Left colon (tissue), 2 donors: ENCODE data around the gene SCNM1. TPM values are rescaled to one million over a fixed set of nuclear protein-coding genes. Genes with fewer than 3 reads are reported as not detected.

ENCODE experiments used
- ATAC-seq: fragments of 200-7000 bp; cut with Tn5 transposase; one replicate; pipeline ENCODE4 v1.9.1; 2020; ENCODE audit warnings: mild to moderate bottlenecking, moderate library complexity
- DNase-seq, 2 donors: peaks; one replicate each; pipeline ENCODE4 v3.0.0-alpha.2; 2020
- intact Hi-C, 2 donors: fragments of 100-400 bp; cut with DNase I in 1 of 2; cut with micrococcal nuclease in 1 of 2; formaldehyde crosslinking; loops; one replicate each; pipeline versions ENCODE4 v1.11.2 to v1.14.0; 2022; cut with DNase I, micrococcal nuclease
- long read RNA-seq: library from polyadenylated mRNA; unstranded; transcript quantifications from one replicate; pipeline ENCODE4 v2.0.0, GENCODE V29; 2021
- total RNA-seq, 2 donors: library from RNA; stranded (reverse); fragmentation: NEBNext Ultra II Directional; extraction: Animal tissue kit (Norgen Biotek cat#: 25700); gene quantifications; one replicate each; pipeline ENCODE4 v1.2.1, GENCODE V29; 2021
- donor health status: DM: no; HTN: no; CAD: no.
- donor health status: DM: yes; HTN: yes; CAD: no.

Gene SCNM1, protein sequence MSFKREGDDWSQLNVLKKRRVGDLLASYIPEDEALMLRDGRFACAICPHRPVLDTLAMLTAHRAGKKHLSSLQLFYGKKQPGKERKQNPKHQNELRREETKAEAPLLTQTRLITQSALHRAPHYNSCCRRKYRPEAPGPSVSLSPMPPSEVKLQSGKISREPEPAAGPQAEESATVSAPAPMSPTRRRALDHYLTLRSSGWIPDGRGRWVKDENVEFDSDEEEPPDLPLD
- 10 to 100 TPM; 22.6 to 26.2 TPM for total RNA-seq
- long read RNA-seq, transcript SCNM1-202 (7 exons, 2,016 nt) = major isoform, 7 of 23 reads
- long read RNA-seq, partial matches to known transcripts = 0 of 23 reads
- long read RNA-seq, other reads (novel, unspliced or antisense) = 10 of 23 reads

DNA sequence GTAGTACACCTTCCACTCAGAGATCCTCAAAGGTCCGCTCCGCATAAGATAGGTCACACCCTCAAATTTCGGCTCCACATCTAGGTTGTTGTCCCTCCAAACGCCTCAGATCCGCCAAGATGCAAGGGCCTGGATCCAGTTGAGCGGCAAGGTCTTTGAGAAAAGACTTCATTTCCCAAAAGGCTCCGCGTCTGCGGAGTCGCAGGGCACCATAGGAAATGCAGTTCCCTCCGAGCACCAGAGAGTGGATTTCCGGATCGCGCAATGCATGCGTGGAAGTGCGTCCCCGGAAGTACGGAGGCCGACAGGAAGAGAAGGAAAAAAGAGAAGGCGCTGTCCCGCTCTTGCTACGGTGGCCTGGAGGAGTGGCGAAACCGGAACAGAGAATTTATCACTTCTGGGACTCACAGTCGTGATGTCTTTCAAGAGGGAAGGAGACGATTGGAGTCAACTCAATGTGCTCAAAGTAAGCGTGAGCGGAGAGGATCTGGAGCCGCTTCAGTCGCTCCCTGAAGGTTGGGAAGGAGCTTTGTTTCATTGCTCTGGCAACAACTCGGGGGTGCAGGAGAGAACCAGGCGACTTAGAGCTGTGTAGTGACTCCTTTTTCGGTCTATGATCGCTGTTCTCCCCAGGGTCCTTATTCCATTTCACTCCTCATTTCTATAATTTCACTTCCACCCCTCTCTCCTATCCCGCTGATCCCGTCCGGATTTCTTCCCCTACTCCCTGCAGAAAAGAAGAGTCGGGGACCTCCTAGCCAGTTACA is at the start of gene SCNM1, which contains the start of gene LYSMD1:
Gene SCNM1 (plus strand): TSS at position 407 of the 767 bp plus-strand sequence. CDS start 9 bp downstream, at position 416.
Gene LYSMD1 (minus strand): TSS at position 165 of the 767 bp plus-strand sequence. CDS start 644 bp downstream, outside the sequence.
- DNase-seq (peak; percentile 96 to 98), ATAC-seq (peak; percentile 96)
- intact Hi-C loops = no loop called here

- no peak for DNase-seq
- no peak for ATAC-seq
- intact Hi-C loops = no loop called here
These were observed 41.1 kb upstream of the SCNM1 start for GRCh38 chr1:151124763-151125403.

DNA sequence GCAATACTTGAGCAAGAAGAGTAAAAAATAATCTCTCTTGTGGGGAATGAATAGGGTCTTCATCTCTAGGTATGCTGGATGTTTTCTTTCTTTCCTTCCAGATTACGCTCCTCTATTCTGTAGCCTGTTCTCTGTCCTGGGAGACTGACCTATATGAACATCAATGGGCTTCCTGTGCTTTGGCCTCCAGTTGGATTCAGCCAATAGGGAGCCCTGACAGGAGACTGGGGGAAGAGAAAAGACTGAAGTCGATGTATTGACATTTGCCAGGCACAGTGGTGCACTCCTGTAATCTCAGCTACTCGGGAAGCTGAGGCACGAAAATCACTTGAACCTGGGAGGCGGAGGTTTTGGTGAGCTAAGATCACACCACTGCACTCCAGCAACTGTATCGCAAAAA is 37.1 kb upstream of the SCNM1 start:
- intact Hi-C loops = no loop called here
- no peak for ATAC-seq

DNA sequence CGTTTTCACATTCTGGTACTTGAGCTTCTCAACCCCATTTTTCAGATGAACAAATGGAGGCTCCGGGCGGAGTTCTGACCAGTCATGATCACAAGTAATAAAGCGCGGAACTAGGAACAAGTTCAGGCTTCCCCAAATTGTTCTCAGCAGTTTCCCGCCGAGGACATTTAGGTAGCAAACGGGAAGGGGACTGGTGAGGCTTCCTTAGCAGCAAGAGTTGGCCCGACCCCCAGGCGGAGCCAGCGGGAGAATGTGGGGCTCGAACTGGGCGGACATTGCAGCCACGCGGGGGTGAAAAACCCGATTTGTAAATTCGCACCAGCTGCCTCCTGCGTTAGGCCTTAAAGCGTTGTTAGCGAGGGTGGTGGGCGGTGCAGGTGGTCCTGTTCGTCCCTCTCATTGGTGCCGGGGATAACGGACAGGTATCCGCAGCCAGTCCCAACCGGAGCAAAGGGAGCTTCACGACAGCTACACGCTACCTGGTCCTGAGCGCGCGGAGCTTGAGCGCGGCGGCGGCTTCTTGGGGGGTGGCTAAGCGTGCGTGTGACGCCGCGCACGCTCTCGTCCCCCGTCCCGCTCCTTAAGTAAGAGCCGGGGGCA is 34.9 kb upstream of the SCNM1 start:
- peak; percentile 96 for ATAC-seq
- DNase-seq = peak; percentile 85 to 89
- intact Hi-C loops = no loop called here

More for the DNA sequence above, 37.1 kb upstream of the SCNM1 start:
- DNase-seq = no peak

DNA sequence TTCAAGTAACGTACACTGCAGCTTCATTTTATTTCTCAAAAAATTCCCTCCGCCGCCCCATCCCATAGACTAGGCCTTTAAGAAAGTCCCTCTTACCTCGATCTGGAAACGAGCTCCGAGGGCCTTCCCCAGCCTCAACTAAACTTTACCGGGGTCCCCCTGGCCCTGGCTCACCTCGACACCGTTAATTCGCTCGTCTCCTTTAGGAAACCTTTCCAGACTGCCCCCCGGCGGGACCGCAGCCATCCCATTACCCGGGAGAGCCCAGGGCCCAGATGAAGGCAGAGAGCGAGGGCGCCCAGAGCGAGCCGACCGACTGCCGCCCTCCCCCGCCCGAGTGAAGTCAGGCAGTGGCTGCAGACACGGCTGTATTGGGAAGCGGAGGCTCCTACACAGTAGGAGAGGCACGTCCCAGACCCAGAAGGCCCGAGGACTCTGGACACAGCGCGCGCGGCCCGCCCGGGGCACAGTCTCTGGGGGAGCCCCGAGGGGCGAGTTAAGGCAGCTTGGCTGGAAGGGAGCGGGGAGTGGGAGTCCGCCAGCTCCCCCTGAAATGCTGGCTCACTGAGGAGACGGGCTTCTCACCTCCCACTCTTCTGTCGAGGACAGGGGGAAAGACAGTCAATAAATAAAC is 34.1 kb upstream of the SCNM1 start:
- intact Hi-C loops = no loop called here
- ATAC-seq = peak; percentile 78
- DNase-seq = peak in 1 of 2 donors; percentile 36

- peak; percentile 26 for ATAC-seq
- no peak for DNase-seq
- intact Hi-C loops = no loop called here
These were observed 33.5 kb upstream of the SCNM1 start for GRCh38 chr1:151132335-151133017.

DNA sequence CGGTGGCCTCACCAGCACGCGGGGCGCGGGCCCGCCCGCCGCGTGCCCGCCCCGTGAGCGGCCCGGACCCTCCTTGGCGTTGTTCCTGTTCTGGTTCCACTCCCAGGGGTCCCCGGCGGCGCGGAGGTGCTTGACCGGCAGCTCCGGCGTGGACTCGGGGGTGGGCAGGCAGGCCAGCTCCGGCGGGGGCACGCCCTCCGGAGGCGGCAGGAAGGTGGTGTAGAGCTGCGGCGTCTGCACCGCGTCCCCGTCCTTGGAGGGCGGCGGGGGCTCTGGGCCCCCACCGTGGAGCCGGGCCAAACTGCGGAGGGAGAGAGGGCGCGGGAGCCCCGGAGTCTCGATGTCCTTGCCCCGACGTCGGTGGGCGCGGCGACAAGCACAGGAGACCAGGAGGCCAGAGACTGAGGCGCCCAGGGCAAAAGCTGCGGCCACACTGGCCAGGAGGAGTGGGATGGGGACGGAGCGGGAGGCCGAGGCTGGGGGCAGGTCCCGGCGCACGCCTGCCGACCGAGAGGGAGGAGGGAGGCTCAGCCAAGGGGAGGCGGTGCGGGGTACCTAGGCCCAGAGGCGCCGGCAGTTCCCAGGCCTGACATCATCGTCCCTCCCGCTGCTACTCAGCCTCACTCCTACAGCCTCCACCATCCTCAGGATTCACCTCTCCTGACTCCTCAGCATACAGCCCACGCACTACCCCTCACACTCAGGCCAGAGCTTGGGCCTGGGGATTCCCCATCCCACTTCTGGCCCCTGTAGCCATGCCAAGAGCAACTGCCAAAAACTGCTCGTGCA is 32.7 kb upstream of the SCNM1 start:
- intact Hi-C loops = no loop called here
- no peak for ATAC-seq
- DNase-seq = peak in 1 of 2 donors; percentile 20

DNA sequence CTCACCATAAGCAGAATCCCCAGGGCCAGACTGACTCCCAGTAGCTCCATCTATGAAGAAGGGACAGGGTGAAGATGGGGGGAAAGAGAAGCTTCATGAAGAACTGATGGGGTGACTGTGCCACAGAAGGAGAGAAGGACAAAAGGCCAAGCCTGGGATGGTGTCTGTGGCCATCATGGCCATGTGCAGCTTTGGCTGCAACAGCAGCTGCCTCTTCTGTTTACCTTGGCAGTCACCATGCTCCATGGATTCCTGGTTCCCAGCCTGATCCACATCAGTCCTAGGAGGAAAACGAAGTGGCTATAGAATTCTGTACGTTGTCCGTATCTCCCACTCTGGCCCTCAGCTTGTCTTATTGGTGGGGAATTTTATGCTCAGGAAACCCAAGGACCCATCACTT is 31.5 kb upstream of the SCNM1 start:
- DNase-seq (no peak), ATAC-seq (no peak)
- intact Hi-C loops = no loop called here

DNA sequence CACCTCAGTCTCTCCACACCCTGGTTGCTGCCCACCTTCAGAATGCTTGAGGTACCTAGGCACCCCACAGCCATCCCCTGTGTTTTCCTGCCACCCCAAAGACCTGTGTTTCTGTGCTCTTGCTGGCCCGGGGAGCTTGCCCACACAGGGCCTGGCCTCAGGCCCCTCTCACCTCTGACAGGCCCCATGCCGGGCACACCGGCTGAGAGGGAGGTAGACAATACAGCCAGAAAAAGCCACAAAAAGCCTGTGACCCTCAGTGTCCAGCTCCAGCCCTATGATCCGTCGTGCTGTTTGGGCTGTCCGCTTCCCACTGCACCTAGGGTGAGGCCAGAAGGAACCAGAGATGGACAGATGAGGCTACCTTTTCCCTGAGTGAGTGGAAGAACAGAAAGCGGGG is 31.0 kb upstream of the SCNM1 start:
- ATAC-seq (no peak), DNase-seq (no peak)
- intact Hi-C loops = no loop called here

- DNase-seq = no peak
- intact Hi-C loops = no loop called here
- ATAC-seq = no peak
These were observed 30.2 kb upstream of the SCNM1 start for GRCh38 chr1:151135433-151136385.

GRCh38 chr1:151137789-151138188 is 28.2 kb upstream of the SCNM1 start:
- DNase-seq (no peak), ATAC-seq (no peak)
- intact Hi-C loops = no loop called here

- no peak for DNase-seq
- ATAC-seq = no peak
- intact Hi-C loops = no loop called here
These were observed 23.4 kb upstream of the SCNM1 start for GRCh38 chr1:151142411-151143056.

DNA sequence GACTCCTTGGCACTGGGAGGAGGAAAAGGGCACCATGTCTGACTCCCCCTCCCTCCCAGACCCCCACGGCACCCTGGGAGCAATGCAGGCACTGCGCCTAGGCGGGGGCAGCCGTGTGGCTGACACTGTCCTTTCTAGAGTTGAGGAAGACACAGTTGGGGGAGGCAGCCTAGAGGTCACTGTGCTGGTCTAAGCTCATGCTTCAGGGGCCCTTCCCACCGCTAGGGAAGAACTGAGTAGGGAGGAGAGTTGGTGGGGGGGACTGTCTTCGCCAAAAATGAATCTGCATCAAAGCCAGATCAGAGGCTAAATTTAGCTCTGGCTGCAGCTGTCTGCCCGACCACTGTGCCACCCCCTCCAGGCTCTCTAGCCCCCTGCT is 22.9 kb upstream of the SCNM1 start:
- no peak for DNase-seq
- ATAC-seq = no peak
- intact Hi-C loops = no loop called here

GRCh38 chr1:151143986-151144385 is 22.0 kb upstream of the SCNM1 start:
- intact Hi-C loops = no loop called here
- no peak for DNase-seq

DNA sequence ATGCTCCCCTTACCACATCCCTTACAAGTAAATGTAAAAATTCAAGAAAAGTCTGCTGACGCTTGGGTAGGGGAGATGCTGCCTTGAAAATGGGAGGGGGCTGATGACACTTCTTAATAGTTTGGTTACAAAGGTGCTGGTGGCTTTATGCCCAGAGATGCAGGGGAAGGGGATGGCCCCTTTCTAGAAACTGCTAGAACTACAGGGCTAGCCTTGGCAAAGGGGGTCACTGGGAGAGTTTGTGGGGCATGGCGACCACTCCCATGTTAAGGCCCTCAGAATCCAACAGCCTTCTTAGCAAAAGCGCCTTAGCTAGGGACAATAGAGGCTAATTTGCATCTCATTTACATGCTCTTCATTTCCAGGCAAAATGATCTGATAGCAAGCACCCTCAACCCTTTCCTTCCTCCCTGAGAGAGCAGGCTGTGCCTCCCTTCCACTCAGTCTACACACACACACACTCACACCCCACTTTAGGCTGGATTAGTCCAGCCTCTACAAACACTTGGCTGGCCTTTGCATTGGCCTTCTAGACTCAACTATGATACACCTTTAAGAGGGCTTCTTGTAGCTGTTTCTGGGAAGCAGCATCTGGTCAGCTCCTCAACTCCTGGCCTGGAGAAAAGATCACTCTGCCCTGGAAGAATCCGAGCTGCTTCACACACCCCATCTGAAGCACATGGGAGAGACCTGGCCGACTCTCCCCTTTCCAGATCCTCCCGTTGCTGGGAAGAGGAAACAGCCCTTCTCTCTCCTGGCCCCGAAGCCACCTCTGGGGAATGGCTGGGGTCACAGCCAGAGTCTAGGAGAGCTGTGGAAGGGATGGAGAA is 21.3 kb upstream of the SCNM1 start:
- no peak for ATAC-seq

More at GRCh38 chr1:151143986-151144385, 22.0 kb upstream of the SCNM1 start:
- no peak for ATAC-seq

More for the DNA sequence above, 21.3 kb upstream of the SCNM1 start:
- intact Hi-C loops = no loop called here
- DNase-seq = no peak
